SK-N-SH (cell line): ENCODE measurements around the gene APOC3.

ENCODE experiments used
- EP300 ChIP-seq, 2 experiments: IDR thresholded peaks; 2 replicates each; pipeline versions ENCODE4 v1.4.0 to v1.6.1; 2012; ENCODE audit warnings: borderline replicate concordance in 1 of 2, low read depth in 1 of 2, low read length in 1 of 2
- FOXJ3 ChIP-seq: sonication (generic); formaldehyde crosslinking; IDR thresholded peaks from 2 replicates; pipeline ENCODE4 v1.5.1; 2020; ENCODE audit warnings: mild to moderate bottlenecking, missing genetic modification reagents
- MEF2A ChIP-seq: IDR thresholded peaks from 2 replicates; pipeline ENCODE4 v1.4.0; 2012; ENCODE audit warnings: low read depth, borderline replicate concordance
- NRF1 ChIP-seq: IDR thresholded peaks from 2 replicates; pipeline ENCODE4 v1.6.1; 2012; ENCODE audit warnings: low read depth, mild to moderate bottlenecking, low read length
- PBX3 ChIP-seq: IDR thresholded peaks from 2 replicates; pipeline ENCODE4; 2012
- POLR2AphosphoS5 ChIP-seq: IDR thresholded peaks from 2 replicates; pipeline ENCODE4 v1.6.1; 2012; ENCODE audit warnings: low read depth, low read length
- RXRA ChIP-seq: IDR thresholded peaks from 2 replicates; pipeline ENCODE4 v1.4.0; 2012; ENCODE audit warnings: low read depth, mild to moderate bottlenecking, borderline replicate concordance
- TAF1 ChIP-seq: IDR thresholded peaks from 2 replicates; pipeline ENCODE4 v1.6.1; 2012; ENCODE audit warnings: low read depth, mild to moderate bottlenecking, low read length, moderate library complexity, borderline replicate concordance
- TCF12 ChIP-seq: IDR thresholded peaks from 2 replicates; pipeline ENCODE4 v1.4.0; 2012
- TF ChIP-seq, protein P1 (sequence below): fragments of 200-600 bp; sonication (generic); IDR thresholded peaks from 2 replicates; pipeline ENCODE4 v1.6.1; 2017; ENCODE audit warnings: antibody characterized with exemption, mild to moderate bottlenecking, moderate library complexity
- TF ChIP-seq, protein P2 (sequence below): IDR thresholded peaks from 2 replicates; pipeline ENCODE4 v1.6.1; 2012; ENCODE audit warnings: mild to moderate bottlenecking, low read depth, low read length, moderate library complexity
- TF ChIP-seq, protein P3 (sequence below): IDR thresholded peaks from 2 replicates; pipeline ENCODE4 v1.4.0; 2012; ENCODE audit warnings: low read depth, borderline replicate concordance
- TF ChIP-seq, protein P4 (sequence below): fragments of 150-350 bp; IDR thresholded peaks from 2 replicates; pipeline ENCODE4 v1.6.1; 2017; ENCODE audit warnings: antibody characterized with exemption, low read length, low read depth, borderline replicate concordance

- TF ChIP-seq, protein P1, sequence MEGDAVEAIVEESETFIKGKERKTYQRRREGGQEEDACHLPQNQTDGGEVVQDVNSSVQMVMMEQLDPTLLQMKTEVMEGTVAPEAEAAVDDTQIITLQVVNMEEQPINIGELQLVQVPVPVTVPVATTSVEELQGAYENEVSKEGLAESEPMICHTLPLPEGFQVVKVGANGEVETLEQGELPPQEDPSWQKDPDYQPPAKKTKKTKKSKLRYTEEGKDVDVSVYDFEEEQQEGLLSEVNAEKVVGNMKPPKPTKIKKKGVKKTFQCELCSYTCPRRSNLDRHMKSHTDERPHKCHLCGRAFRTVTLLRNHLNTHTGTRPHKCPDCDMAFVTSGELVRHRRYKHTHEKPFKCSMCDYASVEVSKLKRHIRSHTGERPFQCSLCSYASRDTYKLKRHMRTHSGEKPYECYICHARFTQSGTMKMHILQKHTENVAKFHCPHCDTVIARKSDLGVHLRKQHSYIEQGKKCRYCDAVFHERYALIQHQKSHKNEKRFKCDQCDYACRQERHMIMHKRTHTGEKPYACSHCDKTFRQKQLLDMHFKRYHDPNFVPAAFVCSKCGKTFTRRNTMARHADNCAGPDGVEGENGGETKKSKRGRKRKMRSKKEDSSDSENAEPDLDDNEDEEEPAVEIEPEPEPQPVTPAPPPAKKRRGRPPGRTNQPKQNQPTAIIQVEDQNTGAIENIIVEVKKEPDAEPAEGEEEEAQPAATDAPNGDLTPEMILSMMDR: no peak
- no peak for TF ChIP-seq PBX3
- no peak for TF ChIP-seq TCF12
- no peak for TF ChIP-seq RXRA
- no peak for TF ChIP-seq FOXJ3
- TF ChIP-seq TAF1: no peak
- TF ChIP-seq POLR2AphosphoS5: no peak
- TF ChIP-seq, protein P2, sequence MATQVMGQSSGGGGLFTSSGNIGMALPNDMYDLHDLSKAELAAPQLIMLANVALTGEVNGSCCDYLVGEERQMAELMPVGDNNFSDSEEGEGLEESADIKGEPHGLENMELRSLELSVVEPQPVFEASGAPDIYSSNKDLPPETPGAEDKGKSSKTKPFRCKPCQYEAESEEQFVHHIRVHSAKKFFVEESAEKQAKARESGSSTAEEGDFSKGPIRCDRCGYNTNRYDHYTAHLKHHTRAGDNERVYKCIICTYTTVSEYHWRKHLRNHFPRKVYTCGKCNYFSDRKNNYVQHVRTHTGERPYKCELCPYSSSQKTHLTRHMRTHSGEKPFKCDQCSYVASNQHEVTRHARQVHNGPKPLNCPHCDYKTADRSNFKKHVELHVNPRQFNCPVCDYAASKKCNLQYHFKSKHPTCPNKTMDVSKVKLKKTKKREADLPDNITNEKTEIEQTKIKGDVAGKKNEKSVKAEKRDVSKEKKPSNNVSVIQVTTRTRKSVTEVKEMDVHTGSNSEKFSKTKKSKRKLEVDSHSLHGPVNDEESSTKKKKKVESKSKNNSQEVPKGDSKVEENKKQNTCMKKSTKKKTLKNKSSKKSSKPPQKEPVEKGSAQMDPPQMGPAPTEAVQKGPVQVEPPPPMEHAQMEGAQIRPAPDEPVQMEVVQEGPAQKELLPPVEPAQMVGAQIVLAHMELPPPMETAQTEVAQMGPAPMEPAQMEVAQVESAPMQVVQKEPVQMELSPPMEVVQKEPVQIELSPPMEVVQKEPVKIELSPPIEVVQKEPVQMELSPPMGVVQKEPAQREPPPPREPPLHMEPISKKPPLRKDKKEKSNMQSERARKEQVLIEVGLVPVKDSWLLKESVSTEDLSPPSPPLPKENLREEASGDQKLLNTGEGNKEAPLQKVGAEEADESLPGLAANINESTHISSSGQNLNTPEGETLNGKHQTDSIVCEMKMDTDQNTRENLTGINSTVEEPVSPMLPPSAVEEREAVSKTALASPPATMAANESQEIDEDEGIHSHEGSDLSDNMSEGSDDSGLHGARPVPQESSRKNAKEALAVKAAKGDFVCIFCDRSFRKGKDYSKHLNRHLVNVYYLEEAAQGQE: no peak
- no peak for TF ChIP-seq MEF2A
- TF ChIP-seq, protein P3, sequence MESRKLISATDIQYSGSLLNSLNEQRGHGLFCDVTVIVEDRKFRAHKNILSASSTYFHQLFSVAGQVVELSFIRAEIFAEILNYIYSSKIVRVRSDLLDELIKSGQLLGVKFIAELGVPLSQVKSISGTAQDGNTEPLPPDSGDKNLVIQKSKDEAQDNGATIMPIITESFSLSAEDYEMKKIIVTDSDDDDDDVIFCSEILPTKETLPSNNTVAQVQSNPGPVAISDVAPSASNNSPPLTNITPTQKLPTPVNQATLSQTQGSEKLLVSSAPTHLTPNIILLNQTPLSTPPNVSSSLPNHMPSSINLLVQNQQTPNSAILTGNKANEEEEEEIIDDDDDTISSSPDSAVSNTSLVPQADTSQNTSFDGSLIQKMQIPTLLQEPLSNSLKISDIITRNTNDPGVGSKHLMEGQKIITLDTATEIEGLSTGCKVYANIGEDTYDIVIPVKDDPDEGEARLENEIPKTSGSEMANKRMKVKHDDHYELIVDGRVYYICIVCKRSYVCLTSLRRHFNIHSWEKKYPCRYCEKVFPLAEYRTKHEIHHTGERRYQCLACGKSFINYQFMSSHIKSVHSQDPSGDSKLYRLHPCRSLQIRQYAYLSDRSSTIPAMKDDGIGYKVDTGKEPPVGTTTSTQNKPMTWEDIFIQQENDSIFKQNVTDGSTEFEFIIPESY: no peak
- TF ChIP-seq NRF1: no peak
- TF ChIP-seq, protein P4, sequence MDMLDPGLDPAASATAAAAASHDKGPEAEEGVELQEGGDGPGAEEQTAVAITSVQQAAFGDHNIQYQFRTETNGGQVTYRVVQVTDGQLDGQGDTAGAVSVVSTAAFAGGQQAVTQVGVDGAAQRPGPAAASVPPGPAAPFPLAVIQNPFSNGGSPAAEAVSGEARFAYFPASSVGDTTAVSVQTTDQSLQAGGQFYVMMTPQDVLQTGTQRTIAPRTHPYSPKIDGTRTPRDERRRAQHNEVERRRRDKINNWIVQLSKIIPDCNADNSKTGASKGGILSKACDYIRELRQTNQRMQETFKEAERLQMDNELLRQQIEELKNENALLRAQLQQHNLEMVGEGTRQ: no peak
- no peak for TF ChIP-seq EP300 (IDR thresholded peaks at IDR 0.05; ENCODE audit: borderline replicate concordance in 1 of 2, low read depth in 1 of 2, low read length in 1 of 2)
Measured at GRCh38 chr11:116852261-116853031, 22.7 kb downstream of the APOC3 start.
